WTC11 (cell line): ENCODE data around the gene LDLRAD4. TPM values are rescaled to one million over a fixed set of nuclear protein-coding genes. Genes with fewer than 3 reads are reported as not detected.

Experiments
- ATAC-seq: fragments of 200-7000 bp; cut with Tn5 transposase; 2 replicates; pipeline ENCODE4 v1.10.0; 2021; ENCODE audit warnings: mild to moderate bottlenecking, moderate library complexity
- CTCF ChIA-PET: fragments of 300-600 bp; sonication (Branson Sonifier 250); formaldehyde crosslinking; loops from one replicate; lab custom pipeline; 2021; ENCODE audit warnings: antibody characterized with exemption; lab: Charles Lee
- POLR2A ChIA-PET: fragments of 350-600 bp; sonication (Branson Sonifier 250); formaldehyde crosslinking; loops from one replicate; lab custom pipeline; 2021; ENCODE audit warnings: antibody characterized with exemption; lab: Charles Lee
- DNase-seq: peaks from one replicate; pipeline ENCODE4 v3.0.0; 2021; ENCODE audit warnings: low spot score
- H3K27ac Mint-ChIP-seq: 2 replicates; pipeline ENCODE4 v1.8.0; 2021; ENCODE audit warnings: mixed read lengths
- H3K27me3 Mint-ChIP-seq: 2 replicates; pipeline ENCODE4 v1.8.0; 2021; ENCODE audit warnings: low read depth, mild to moderate bottlenecking, moderate library complexity, mixed read lengths
- H3K36me3 Mint-ChIP-seq: 2 replicates; pipeline ENCODE4 v1.8.0; 2021; ENCODE audit warnings: mixed read lengths
- H3K4me1 Mint-ChIP-seq: 2 replicates; pipeline ENCODE4 v1.8.0; 2022; ENCODE audit warnings: mixed read lengths
- H3K4me3 Mint-ChIP-seq: 2 replicates; pipeline ENCODE4 v1.8.0; 2021; ENCODE audit warnings: mild to moderate bottlenecking, moderate library complexity, mixed read lengths
- H3K9me3 Mint-ChIP-seq: 2 replicates; pipeline ENCODE4 v1.8.0; 2021; ENCODE audit warnings: mixed read lengths
- CREM ChIP-seq: sonication (generic); formaldehyde crosslinking; IDR thresholded peaks from 2 replicates; pipeline ENCODE4 v1.8.1; 2022; ENCODE audit warnings: mild to moderate bottlenecking, missing genetic modification reagents, moderate library complexity
- EMX1 ChIP-seq: fragments of 250-450 bp; sonication (Bioruptor Pico); IDR thresholded peaks from 2 replicates; pipeline ENCODE4 v1.8.0; 2021; ENCODE audit warnings: mild to moderate bottlenecking
- GTF2I ChIP-seq: fragments of 250-450 bp; sonication (Bioruptor Pico); conservative IDR thresholded peaks from 2 replicates; pipeline ENCODE4 v1.4.0; 2021; ENCODE audit warnings: mild to moderate bottlenecking
- HMGA2 ChIP-seq: fragments of 250-450 bp; sonication (Bioruptor Pico); IDR thresholded peaks from 2 replicates; pipeline ENCODE4 v1.4.0; 2021; ENCODE audit warnings: mild to moderate bottlenecking, moderate library complexity
- KAT7 ChIP-seq: sonication (generic); formaldehyde crosslinking; IDR thresholded peaks from 2 replicates; pipeline ENCODE4 v1.8.1; 2023; ENCODE audit warnings: missing genetic modification reagents, mild to moderate bottlenecking, borderline replicate concordance
- NFATC4 ChIP-seq: fragments of 250-450 bp; sonication (Bioruptor Pico); IDR thresholded peaks from 2 replicates; pipeline ENCODE4 v1.9.0; 2021; ENCODE audit warnings: mild to moderate bottlenecking
- NFYB ChIP-seq: sonication (generic); formaldehyde crosslinking; conservative IDR thresholded peaks from 2 replicates; pipeline ENCODE4 v1.8.0; 2022; ENCODE audit warnings: low read depth, missing genetic modification reagents
- OVOL2 ChIP-seq: fragments of 250-450 bp; sonication (Bioruptor Pico); IDR thresholded peaks from 2 replicates; pipeline ENCODE4 v1.9.0; 2021; ENCODE audit warnings: mild to moderate bottlenecking, borderline replicate concordance
- PREB ChIP-seq: sonication (generic); formaldehyde crosslinking; IDR thresholded peaks from 2 replicates; pipeline ENCODE4 v1.8.1; 2022; ENCODE audit warnings: mild to moderate bottlenecking, missing genetic modification reagents, moderate library complexity, borderline replicate concordance
- SMAD4 ChIP-seq: sonication (generic); formaldehyde crosslinking; IDR thresholded peaks from 2 replicates; pipeline ENCODE4 v1.8.0; 2022; ENCODE audit warnings: mild to moderate bottlenecking, missing genetic modification reagents
- ZNF121 ChIP-seq: sonication (generic); formaldehyde crosslinking; IDR thresholded peaks from 2 replicates; pipeline ENCODE4 v1.8.0; 2023; ENCODE audit warnings: missing genetic modification reagents
- ZNF232 ChIP-seq: sonication (generic); formaldehyde crosslinking; IDR thresholded peaks from 2 replicates; pipeline ENCODE4 v1.8.0; 2022; ENCODE audit warnings: mild to moderate bottlenecking, missing genetic modification reagents
- ZNF532 ChIP-seq: fragments of 250-450 bp; sonication (Bioruptor Pico); IDR thresholded peaks from 2 replicates; pipeline ENCODE4 v1.9.0; 2021; ENCODE audit warnings: mild to moderate bottlenecking, borderline replicate concordance
- total RNA-seq: library from RNA; stranded (reverse); gene quantifications from 3 replicates; pipeline ENCODE4 v1.2.3, GENCODE V29; 2021
- TF ChIP-seq, protein P1 (sequence below): sonication (generic); formaldehyde crosslinking; IDR thresholded peaks from 2 replicates; pipeline ENCODE4 v1.8.0; 2022; ENCODE audit warnings: mild to moderate bottlenecking, missing genetic modification reagents
- TF ChIP-seq, protein P2 (sequence below): sonication (generic); formaldehyde crosslinking; IDR thresholded peaks from 2 replicates; pipeline ENCODE4 v1.8.1; 2023; ENCODE audit warnings: mild to moderate bottlenecking, missing genetic modification reagents, moderate library complexity
- TF ChIP-seq, protein P3 (sequence below): fragments of 250-450 bp; sonication (Bioruptor Pico); IDR thresholded peaks from 2 replicates; pipeline ENCODE4 v1.8.0; 2021; ENCODE audit warnings: mild to moderate bottlenecking
- TF ChIP-seq, protein P4 (sequence below): fragments of 250-450 bp; sonication (Bioruptor Pico); IDR thresholded peaks from 2 replicates; pipeline ENCODE4 v2.1.2; 2022; ENCODE audit warnings: mild to moderate bottlenecking, moderate library complexity

Gene LDLRAD4
- total RNA-seq, 1 experiment from 2014 or later = 6.2 TPM

- ATAC-seq (no peak), DNase-seq (no peak)
- Mint-ChIP-seq H3K27ac (no peak overlapping the region), H3K4me3 (no peak overlapping the region), H3K9me3 (no peaks in the 10 kb centered on the region), H3K36me3 (no peaks in the 10 kb centered on the region), H3K27me3 (no peaks in the 10 kb centered on the region), H3K4me1 (peaks cover 6% of the 10 kb centered on the region; the same call in 1 of the 2 replicates)
- no peak for TF ChIP-seq KAT7 (CRISPR knock-in tag)
- TF ChIP-seq ZNF232 = no peak
- no peak for TF ChIP-seq OVOL2 (CRISPR knock-in tag)
- TF ChIP-seq ZNF532 (CRISPR knock-in tag) = no peak
- TF ChIP-seq, protein P1, sequence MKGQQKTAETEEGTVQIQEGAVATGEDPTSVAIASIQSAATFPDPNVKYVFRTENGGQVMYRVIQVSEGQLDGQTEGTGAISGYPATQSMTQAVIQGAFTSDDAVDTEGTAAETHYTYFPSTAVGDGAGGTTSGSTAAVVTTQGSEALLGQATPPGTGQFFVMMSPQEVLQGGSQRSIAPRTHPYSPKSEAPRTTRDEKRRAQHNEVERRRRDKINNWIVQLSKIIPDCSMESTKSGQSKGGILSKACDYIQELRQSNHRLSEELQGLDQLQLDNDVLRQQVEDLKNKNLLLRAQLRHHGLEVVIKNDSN (CRISPR knock-in tag) = no peak
- TF ChIP-seq ZNF121 (CRISPR knock-in tag) = no peak
- TF ChIP-seq, protein P2, sequence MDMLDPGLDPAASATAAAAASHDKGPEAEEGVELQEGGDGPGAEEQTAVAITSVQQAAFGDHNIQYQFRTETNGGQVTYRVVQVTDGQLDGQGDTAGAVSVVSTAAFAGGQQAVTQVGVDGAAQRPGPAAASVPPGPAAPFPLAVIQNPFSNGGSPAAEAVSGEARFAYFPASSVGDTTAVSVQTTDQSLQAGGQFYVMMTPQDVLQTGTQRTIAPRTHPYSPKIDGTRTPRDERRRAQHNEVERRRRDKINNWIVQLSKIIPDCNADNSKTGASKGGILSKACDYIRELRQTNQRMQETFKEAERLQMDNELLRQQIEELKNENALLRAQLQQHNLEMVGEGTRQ = no peak
- TF ChIP-seq, protein P3, sequence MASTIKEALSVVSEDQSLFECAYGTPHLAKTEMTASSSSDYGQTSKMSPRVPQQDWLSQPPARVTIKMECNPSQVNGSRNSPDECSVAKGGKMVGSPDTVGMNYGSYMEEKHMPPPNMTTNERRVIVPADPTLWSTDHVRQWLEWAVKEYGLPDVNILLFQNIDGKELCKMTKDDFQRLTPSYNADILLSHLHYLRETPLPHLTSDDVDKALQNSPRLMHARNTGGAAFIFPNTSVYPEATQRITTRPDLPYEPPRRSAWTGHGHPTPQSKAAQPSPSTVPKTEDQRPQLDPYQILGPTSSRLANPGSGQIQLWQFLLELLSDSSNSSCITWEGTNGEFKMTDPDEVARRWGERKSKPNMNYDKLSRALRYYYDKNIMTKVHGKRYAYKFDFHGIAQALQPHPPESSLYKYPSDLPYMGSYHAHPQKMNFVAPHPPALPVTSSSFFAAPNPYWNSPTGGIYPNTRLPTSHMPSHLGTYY (CRISPR knock-in tag) = no peak
- no peak for TF ChIP-seq NFATC4 (CRISPR knock-in tag)
- TF ChIP-seq, protein P4, sequence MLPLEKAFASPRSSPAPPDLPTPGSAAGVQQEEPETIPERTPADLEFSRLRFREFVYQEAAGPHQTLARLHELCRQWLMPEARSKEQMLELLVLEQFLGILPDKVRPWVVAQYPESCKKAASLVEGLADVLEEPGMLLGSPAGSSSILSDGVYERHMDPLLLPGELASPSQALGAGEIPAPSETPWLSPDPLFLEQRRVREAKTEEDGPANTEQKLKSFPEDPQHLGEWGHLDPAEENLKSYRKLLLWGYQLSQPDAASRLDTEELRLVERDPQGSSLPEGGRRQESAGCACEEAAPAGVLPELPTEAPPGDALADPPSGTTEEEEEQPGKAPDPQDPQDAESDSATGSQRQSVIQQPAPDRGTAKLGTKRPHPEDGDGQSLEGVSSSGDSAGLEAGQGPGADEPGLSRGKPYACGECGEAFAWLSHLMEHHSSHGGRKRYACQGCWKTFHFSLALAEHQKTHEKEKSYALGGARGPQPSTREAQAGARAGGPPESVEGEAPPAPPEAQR (CRISPR knock-in tag) = no peak
- no peak for TF ChIP-seq NFYB (CRISPR knock-in tag)
- CTCF ChIA-PET = no interaction called here
- POLR2A ChIA-PET = no interaction called here
Observed at GRCh38 chr18:13382954-13383827, 164.6 kb downstream of the LDLRAD4 start.

- Mint-ChIP-seq H3K4me3 (no peak overlapping the region), H3K27ac (no peak overlapping the region), H3K9me3 (no peaks in the 10 kb centered on the region), H3K36me3 (no peaks in the 10 kb centered on the region), H3K27me3 (no peaks in the 10 kb centered on the region), H3K4me1 (no peaks in the 10 kb centered on the region; the same call in 1 of the 2 replicates)
- DNase-seq (no peak), ATAC-seq (no peak)
- ChIA-PET POLR2A (no interaction called here), CTCF (interaction anchor here (1.0 kb wide), 1 partner anchor 227 kb away, joined by 3 read pairs; no protein-coding TSS in a partner anchor)
- TF ChIP-seq NFATC4 (CRISPR knock-in tag) (no peak), HMGA2 (CRISPR knock-in tag) (no peak), EMX1 (CRISPR knock-in tag) (no peak), CREM (CRISPR knock-in tag) (no peak), PREB (CRISPR knock-in tag) (no peak), ZNF532 (CRISPR knock-in tag) (no peak), GTF2I (CRISPR knock-in tag) (no peak), NFYB (CRISPR knock-in tag) (no peak), SMAD4 (no peak)
Observed at GRCh38 chr18:13386891-13387801, 168.6 kb downstream of the LDLRAD4 start.
